Effector CD8-positive, alpha-beta T cell (primary cell): ENCODE data around the gene PTGES3.
A peak's percentile ranks its signal among the peaks of the same experiment; 100 is the strongest.

Experiments
- DNase-seq: peaks from one replicate; lab custom pipeline; 2025; lab: John Stamatoyannopoulos, UW

Gene PTGES3

DNA sequence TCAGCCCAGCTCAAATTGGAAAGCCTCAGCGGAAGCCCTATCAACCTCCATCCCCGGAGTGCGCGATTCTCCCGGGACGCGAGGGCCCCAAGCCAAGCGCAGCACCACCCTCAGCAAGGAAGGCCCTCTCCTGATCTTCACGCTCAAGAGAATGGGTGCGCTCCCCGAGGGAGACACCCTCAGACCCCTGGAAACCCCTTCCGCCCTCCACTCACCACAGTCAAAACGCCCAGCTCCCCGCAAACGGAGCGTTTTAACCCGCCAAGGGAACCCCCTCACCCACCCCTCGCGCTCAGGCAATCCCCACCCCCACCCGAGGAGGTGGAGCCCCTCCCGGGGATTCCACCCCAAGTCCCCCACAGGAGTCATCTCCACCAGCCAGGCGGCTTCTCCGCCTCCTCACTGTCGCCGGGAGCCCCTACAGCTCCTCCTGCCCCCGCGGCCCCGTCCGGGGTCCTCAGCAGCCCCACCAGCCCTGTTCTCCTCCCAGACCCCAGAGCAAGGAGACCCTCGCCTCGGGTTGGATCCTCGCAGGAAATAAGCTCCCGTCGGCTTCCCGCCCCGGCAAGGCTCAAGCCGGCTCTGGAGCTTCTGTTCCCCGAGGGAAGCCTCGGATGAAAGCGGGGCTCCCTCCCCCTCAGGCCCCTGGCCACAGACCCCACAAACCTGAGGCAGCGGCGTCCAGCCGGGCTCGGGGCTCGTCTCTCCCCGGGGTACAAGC lies 58.5 kb downstream of the PTGES3 start:
- DNase-seq, result peak; percentile 43

DNA sequence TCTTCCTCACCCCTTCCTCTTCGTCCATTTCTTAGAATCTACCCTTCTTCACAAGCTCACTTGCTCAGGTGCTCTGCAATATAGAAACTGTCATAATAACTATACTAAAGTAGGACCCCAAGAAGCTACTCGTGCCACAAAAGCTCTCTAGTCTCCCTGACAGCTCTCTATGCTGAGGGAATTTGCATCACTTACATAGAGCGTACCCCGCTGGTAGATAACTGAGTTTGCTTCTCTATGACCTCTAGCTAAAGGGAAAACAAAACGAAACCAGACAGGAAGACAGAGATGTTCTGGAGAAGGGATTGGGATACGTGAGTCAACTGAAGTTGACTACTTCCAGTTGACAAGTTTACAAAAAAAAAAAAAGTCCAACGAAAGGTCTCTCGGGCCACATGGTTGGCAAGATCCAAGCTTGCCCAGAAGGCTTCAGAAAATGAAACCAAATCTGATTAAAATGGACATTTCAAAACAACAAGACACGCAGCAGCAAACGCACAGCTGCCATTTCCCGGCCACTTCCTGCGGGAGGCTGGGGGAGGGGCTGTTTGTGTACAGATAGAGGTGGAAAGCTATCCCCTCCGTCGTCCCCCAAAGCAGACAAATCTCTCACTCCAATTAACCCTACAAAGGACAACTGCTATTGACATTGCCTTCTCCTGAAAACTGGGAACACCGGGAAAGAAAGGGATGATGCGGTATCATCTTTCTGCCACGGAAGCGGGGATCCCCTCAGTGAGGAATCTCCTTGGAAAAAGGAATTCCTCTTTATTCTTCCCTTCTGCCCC lies 59.2 kb downstream of the PTGES3 start:
- peak; percentile 52 for DNase-seq

DNA sequence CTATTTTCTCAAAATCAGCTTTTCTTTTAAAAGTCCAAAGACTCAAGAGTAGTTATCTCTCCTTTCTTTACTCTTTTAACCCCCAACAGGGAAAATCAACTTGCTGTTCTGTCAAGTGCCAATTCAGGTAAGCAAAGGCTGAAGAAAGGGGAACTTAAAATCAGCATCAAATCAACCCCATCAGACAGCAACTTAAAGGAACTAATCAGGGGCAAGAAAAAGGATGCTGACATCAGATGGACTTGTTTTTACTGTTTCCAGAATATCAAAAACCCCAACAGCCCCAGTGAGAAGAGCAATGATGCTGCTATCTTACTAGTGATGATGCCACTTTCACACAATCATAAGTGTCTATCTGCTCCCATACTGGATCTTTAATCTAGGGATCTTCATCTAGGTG lies 61.4 kb downstream of the PTGES3 start:
- DNase-seq, result no peak

DNA sequence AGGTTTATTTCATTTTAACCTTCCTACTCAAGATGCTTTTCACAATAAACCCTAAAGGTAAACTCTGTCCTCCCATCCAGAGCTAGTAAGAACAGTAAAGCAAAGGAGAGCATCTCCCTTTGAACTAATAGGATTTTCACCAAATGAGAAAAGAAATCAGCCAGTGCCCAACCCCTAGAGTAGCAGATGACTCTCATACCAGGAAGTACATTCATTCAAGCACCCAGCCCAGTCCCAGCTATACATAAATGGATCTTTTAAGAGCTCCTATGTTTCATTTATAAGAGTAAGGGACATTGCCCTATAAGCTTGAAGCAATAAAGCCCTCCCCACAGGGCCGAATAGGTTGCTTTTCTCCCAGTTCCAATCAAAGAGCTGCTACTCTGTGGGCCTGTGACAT lies 65.5 kb downstream of the PTGES3 start:
- no peak for DNase-seq

DNA sequence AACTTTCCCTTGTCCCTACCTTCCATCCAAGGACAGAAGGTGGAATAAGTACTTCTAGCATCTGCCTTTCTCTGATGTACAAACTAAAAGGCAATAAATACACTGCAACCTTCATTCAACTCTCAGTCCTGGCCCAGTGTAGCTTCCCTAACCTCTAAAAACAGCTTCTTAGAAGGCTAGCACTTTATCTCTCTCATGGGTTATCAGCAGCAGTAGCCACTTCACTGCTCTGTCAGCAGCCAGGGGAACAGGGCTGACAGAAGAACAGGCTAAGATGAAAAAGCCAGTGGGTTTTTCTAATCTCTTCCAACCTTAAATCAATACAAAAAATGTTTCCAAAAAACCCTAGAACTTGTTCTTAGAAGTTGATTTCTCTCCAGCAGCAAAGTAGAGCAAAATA lies 71.2 kb downstream of the PTGES3 start:
- DNase-seq, result no peak

DNA sequence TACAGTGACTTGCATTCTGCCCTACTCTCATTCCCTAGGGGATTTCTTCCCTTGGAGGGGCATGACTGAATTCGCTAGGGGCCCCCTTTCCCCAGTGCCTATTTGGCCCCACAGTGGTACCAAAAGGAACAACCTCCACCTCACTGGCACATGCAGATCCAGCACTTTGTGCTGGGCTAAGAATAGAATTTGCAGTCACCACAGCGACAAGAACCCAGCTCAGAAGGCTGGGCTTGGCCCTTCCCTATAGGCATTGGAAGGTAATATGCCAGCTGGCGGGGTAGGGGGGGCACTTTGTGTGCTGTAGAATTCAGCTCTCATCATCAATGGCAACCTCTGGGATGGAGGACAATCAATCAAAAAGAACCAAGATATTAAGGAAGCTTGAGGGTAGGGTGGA lies 71.8 kb downstream of the PTGES3 start:
- no peak for DNase-seq

DNA sequence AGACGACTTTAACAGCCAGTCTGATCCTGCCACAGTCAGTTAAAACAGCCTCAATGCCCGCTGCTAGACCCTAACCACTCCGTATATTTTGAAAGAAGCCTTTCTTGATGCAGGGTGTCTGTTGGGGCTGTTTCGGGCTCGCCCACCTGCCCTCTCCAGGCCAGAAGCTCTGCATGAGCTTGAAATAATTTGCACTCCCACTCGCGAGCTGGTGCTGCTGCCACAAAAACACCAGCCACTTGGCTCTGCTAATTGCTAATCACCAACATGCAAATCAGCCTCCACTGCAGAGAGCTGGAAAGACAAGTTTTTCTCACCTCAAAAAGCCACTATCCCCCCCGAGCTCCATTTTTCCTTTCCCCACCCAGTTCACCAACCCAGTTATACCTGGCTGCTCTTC lies 73.5 kb downstream of the PTGES3 start:
- DNase-seq, result no peak
